IPS-15b (cell line): Measurements from ENCODE around the gene GOLGA6L10.
"Not testable (repeated sequence)": the region's sequence is repeated elsewhere in the genome, so short reads cannot be mapped to it uniquely, and the experiment has no call there.

ENCODE experiments used
- H3K27me3 ChIP-seq: one replicate; pipeline ENCODE4 v1.6.1; 2013; ENCODE audit warnings: low read length; ENCODE audit not compliant: control insufficient read depth, insufficient read depth
- H3K36me3 ChIP-seq: one replicate; pipeline ENCODE4 v1.6.1; 2013; ENCODE audit warnings: low read length; ENCODE audit not compliant: control insufficient read depth, insufficient read depth
- H3K4me1 ChIP-seq: one replicate; pipeline ENCODE4 v1.6.1; 2013; ENCODE audit warnings: mild to moderate bottlenecking, low read length; ENCODE audit not compliant: control insufficient read depth, insufficient read depth
- H3K4me3 ChIP-seq: one replicate; pipeline ENCODE4 v1.5.1; 2013; ENCODE audit warnings: low read depth, low read length
- H3K9ac ChIP-seq: one replicate; pipeline ENCODE4 v1.6.1; 2013; ENCODE audit warnings: low read depth, mild to moderate bottlenecking, low read length
- H3K9me3 ChIP-seq: one replicate; pipeline ENCODE4 v1.6.1; 2013; ENCODE audit warnings: mild to moderate bottlenecking, low read length; ENCODE audit not compliant: control insufficient read depth, insufficient read depth

GOLGA6L10 gene

DNA sequence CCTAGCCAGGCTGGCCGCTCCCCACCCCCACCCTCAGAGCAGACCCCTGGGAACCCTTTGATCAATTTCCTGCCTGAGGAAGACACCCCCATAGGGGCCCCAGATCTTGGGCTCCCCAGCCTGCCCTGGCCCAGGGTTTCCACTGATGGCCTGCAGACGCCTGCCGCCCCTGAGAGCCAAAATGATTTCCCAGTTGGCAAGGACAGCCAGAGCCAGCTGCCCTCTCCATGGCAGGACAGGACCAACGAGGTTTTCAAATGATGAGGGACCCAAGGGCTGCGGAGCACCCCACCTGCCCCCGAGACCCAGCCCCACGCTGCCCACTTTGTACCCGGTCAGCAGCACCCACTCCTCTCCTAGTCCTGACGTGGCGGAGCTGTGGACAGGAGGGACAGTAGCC is 21.9 kb downstream of the GOLGA6L10 start:
- not testable (repeated sequence) for H3K9ac ChIP-seq, H3K9me3 ChIP-seq, H3K27me3 ChIP-seq, H3K4me3 ChIP-seq, H3K4me1 ChIP-seq, H3K36me3 ChIP-seq

DNA sequence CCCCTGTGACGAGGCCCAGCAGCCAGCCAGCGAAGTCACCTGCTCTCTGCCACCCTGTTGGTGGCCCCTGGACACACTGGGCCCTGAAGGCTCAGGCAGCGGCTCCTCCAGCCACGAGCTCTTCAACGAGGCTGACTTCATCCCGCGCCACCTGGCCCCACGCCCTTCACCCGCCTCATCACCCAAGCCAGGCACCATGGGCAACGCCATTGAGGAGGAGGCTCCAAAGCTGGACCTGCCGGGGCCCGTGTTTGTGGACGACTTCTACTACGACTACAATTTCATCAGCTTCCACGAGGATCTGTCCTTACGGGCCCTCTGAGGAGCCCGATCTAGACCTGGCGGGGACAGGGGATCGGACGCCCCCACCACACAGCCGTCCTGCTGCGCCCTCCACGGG is 22.4 kb downstream of the GOLGA6L10 start:
- not testable (repeated sequence) for H3K9ac ChIP-seq, H3K9me3 ChIP-seq, H3K4me3 ChIP-seq, H3K36me3 ChIP-seq, H3K27me3 ChIP-seq, H3K4me1 ChIP-seq

DNA sequence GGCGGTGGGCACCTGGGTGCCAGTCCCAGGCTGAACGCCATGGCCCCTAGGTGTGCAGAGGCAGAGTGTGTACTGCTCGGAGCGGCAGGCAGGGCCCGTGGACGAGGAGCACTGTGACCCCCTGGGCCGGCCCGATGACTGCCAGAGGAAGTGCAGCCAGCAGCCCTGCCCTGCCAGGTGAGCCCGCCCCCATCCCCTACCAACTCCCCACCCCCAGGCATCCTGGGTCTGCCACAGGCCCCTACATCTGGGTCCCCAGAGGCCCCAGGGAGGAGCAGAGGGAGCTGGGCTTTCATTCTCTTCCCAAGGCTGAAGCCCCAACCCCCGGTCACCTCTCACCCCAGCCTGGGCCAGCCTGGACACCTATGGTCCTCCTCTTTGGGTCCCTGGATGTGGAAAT is 23.6 kb downstream of the GOLGA6L10 start:
- not testable (repeated sequence) for H3K9me3 ChIP-seq, H3K9ac ChIP-seq, H3K4me3 ChIP-seq, H3K27me3 ChIP-seq, H3K4me1 ChIP-seq, H3K36me3 ChIP-seq

DNA sequence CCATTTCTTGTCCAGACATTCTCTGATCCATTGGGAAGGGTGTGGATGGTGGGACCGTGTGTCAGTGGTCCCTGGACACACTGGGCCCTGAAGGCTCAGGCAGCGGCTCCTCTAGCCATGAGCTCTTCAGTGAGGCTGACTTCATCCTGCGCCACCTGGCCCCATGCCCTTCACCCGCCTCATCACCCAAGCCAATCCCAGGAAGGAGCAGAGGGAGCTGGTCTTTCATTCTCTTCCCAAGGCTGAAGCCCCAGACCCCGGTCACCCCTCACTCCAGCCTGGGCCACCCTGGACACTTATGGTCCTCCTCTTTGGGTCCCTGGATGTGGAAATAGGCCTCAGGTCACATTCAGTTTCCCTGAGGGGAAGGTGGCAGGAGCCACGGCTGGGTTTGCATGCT is 24.4 kb downstream of the GOLGA6L10 start:
- not testable (repeated sequence) for H3K9me3 ChIP-seq, H3K4me1 ChIP-seq, H3K4me3 ChIP-seq, H3K27me3 ChIP-seq, H3K36me3 ChIP-seq, H3K9ac ChIP-seq

DNA sequence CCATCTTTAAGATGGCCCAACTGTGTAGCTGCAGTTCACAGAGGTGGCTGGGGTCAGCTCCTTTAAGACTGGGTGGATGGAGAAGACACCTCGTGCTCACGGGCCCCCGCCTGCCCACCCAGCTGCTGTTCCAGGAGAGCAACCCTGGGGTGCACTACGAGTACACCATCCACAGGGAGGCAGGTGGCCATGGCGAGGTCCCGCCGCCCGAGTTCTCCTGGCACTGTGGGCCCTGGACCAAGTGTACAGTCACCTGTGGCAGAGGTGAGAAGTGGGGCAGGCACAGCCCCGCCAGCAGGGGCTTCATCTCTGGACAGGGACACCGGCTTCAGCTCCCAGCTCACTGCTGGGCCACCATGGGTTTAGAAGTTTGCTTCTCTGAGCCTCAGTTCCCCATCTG is 26.8 kb downstream of the GOLGA6L10 start:
- H3K9ac ChIP-seq, H3K4me3 ChIP-seq, H3K27me3 ChIP-seq, H3K9me3 ChIP-seq, H3K4me1 ChIP-seq, H3K36me3 ChIP-seq: not testable (repeated sequence)

DNA sequence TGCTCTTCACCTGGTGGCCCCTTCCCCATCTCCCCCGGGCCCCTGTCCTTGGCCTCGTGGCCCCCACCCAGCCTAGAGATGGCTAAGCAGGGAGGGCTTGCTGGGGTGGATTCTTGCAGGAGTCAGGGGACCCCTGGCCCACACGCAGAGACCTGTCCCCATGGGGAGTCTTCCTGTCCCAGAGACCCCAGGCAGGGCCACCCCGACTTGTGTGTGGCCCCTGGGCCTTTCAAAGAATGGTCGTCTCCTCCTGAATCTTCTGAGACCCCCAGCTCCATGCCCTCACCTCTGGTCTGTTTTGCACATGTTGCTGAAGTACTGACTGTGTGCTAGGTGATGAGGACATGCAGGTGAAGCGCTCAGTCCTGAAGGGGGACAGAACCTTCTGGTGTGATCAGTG is 28.4 kb downstream of the GOLGA6L10 start:
- H3K4me3 ChIP-seq, H3K9me3 ChIP-seq, H3K4me1 ChIP-seq, H3K36me3 ChIP-seq, H3K9ac ChIP-seq, H3K27me3 ChIP-seq: not testable (repeated sequence)

DNA sequence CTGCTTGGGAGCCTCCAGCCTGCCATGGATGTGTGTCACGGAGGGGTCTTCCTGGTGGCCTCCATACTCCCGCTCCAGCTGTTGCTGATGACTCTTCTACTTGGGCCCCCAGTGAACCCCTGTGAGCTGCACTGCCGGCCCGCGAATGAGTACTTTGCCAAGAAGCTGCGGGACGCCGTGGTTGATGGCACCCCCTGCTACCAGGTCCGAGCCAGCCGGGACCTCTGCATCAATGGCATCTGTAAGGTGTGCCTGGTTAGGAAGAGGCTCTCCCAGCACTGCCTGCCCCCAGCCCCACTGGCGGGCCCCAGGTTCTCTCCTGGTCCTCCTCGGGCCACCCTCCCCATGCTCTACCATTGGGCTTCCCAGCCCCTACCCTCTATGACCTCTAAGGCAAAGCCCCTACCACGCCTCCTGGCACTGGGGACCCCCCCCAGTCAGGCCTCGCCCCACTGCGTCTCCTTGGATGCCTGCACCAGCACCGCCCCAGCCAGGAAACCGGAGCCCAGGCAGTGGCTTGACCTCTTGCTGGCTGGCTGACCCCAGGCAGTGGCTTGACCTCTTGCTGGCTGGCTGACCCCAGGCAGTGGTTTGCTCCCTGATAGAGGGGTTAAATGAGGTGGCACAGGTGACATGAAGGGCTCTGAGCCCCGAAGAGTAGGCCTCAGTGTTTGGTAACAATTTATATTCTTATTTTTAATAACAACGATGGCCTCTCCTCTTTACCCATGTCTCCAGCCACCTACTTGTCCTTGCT is 29.6 kb downstream of the GOLGA6L10 start:
- H3K4me3 ChIP-seq = not testable (repeated sequence)

DNA sequence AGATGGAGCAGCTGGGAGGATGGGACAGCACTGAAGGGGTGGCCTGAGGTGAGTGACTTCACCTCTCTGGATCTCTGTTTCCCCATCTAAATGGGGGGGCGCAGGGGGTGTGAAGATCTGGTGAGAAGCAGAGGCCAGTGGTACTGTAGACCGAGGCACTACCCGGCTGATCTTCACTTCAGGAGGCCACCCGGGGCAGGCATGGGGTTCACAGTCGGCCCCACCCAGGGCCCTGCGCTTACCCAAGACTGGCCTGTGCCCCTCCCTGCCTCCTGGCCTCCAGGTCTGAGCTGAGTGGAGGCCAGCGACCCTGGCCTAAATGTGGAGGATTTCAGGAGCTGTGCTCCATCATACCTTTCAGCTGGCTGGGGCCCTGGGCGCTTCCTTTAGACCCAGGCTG is 31.0 kb downstream of the GOLGA6L10 start:
- not testable (repeated sequence) for H3K36me3 ChIP-seq, H3K4me3 ChIP-seq, H3K4me1 ChIP-seq, H3K27me3 ChIP-seq, H3K9me3 ChIP-seq, H3K9ac ChIP-seq

More for the DNA sequence above, 29.6 kb downstream of the GOLGA6L10 start:
- H3K36me3 ChIP-seq, H3K9ac ChIP-seq, H3K4me1 ChIP-seq, H3K9me3 ChIP-seq, H3K27me3 ChIP-seq: not testable (repeated sequence)

DNA sequence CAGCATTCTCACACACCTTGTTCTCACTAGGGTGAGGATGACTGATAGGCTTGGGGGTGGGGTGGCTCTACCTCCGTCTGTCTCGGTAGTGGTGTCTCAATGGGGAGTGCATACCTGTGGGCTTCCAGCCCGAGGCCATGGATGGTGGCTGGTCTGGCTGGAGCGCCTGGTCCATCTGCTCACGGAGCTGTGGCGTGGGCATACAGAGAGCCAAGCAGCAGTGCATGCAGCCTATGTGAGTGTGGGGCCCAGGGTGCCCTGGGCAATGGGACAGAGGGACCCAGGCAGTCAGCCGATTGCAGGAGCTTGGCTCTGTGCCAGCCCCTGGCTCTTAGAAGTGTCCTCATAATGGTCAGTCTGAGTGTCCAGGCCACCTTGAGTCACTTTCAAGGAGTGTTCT is 31.8 kb downstream of the GOLGA6L10 start:
- H3K9ac ChIP-seq, H3K9me3 ChIP-seq, H3K27me3 ChIP-seq, H3K4me3 ChIP-seq, H3K36me3 ChIP-seq, H3K4me1 ChIP-seq: not testable (repeated sequence)

DNA sequence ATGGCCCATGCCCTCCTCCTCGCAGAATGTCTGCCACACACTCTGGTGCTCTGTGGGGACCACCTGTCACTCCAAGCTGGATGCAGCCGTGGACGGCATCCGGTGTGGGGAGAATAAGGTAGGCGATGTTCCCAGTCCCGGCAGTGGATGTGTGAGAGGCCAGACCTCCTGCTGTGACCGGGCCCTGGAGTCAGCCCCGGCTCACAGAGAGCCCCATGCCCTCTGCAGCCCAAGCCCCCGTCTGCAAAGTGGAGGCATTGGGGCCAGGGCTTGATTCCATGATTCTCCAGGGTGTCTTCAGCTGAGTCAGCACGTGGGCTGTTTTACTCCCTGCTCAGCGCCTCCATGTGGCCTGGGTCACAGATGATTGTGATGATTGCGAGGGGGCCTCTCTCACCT is 32.2 kb downstream of the GOLGA6L10 start:
- Histone ChIP-seq H3K4me3 (no peak overlapping the region), H3K9ac (no peak overlapping the region), H3K9me3 (no peaks in the 10 kb centered on the region), H3K36me3 (no peaks in the 10 kb centered on the region), H3K27me3 (no peaks in the 10 kb centered on the region), H3K4me1 (no peaks in the 10 kb centered on the region)

DNA sequence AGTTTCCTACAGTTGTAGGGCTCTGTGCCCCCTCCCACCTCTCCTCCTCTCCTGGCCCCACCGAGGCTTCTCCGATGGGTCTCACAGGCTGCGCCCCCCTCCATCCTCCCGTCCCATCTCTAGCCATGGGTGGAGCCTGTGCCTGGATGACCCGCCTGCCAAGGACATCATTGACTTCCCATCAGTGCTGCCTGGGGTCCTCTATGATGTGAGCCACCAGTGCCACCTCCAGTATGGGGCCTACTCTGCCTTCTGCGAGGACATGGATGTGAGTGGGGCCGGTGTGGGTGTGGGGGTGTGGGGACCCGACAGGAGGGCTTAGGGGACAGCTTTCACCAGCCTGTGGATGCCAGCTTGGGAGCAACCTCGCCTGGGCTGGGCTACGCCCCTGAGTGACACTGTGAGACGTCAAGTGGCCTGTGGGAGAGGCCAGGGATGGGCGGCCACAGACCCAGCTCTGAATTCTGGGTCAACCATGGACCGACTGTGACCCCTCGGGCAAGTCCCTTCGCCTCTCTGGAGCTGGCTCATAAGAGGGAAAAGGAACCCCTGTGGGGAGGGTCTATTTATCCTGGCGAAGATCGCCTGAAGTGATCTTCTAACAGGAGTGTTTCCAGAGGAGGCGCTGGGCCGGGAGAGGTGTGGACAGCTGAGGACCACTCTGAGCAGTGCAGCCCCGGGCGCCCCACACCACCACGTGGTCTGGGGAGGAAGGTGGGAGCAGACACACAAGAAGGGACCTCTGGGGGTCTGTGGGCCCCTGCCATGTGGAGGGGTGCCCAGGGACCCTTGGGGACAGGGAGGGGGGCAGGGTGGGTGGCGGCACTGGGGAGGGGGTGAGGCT is 32.8 kb downstream of the GOLGA6L10 start:
- H3K9ac ChIP-seq, H3K36me3 ChIP-seq, H3K4me1 ChIP-seq, H3K9me3 ChIP-seq, H3K27me3 ChIP-seq, H3K4me3 ChIP-seq: not testable (repeated sequence)

DNA sequence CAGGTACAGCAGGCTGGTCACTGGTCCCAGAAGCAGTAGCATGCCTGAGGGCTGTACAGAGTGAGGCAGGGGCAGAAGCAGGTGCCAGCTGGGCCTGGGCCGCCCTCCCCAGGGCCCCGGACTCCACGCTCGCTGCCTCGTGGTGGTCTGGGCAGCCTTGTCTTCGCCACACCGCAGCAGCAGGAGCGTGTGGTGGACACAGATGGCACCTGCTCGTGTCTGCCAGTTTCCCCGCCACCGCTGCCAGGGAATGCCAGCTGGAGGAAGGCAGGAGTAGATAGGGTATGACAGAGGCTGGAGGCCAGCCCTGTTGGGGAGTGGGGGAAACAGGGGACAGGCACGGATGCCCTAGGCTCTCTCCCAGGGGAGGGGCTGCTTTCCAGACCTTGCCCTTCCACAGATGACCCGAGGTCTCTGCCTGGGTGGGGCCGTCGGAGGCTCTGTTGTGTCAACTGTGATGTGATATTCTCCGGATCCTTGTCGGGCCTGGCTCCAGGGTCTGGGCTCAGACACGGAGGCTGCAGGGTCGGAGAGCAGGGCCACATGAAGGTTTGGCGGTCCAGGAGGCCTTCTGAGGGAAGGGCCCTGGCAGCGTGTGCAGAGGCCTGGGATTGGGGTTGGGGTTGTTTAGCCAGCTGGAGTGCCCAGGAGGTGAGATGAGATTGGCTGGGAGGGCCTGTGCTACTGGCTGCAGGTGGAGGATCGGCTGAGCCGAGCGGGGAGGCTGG is 33.6 kb downstream of the GOLGA6L10 start:
- H3K27me3 ChIP-seq = no peaks in the 10 kb centered on the region
- no peaks in the 10 kb centered on the region for H3K9me3 ChIP-seq
- no peaks in the 10 kb centered on the region for H3K36me3 ChIP-seq
- no peak overlapping the region for H3K9ac ChIP-seq
- no peaks in the 10 kb centered on the region for H3K4me1 ChIP-seq
- H3K4me3 ChIP-seq = no peak overlapping the region
